HG03095 (cell line): ENCODE measurements around the gene TUT4.
"Not testable (repeated sequence)": the region's sequence is repeated elsewhere in the genome, so short reads cannot be mapped to it uniquely, and the experiment has no call there.

Experiments
- ATAC-seq: cut with Tn5 transposase; IDR thresholded peaks from one replicate; pipeline ENCODE4 v1.9.1; 2021; ENCODE audit warnings: moderate library complexity; ENCODE audit not compliant: unreplicated experiment

TUT4 gene

GRCh38 chr1:52552505-52553361, at the start of gene TUT4:
Gene TUT4 (minus strand): TSS chr1:52553092. CDS start chr1:52526280, 26,812 bp downstream.
- peak; percentile 33 for ATAC-seq

- ATAC-seq = no peak
These were observed 49.3 kb upstream of the TUT4 start, which contains the start of gene GPX7 for GRCh38 chr1:52601991-52602855. Gene GPX7 (plus strand): TSS chr1:52602371. CDS start chr1:52602410, 39 bp downstream.

- no peak for ATAC-seq
These were observed 48.6 kb upstream of the TUT4 start for GRCh38 chr1:52601519-52601918.

GRCh38 chr1:52600533-52601179, 47.8 kb upstream of the TUT4 start:
- no peak for ATAC-seq

- ATAC-seq = no peak
These were observed 46.3 kb upstream of the TUT4 start for GRCh38 chr1:52599236-52599635.

- ATAC-seq = no peak
These were observed 45.8 kb upstream of the TUT4 start for GRCh38 chr1:52598729-52599128.

GRCh38 chr1:52597912-52598311, 45.0 kb upstream of the TUT4 start:
- ATAC-seq = no peak

- ATAC-seq = no peak
These were observed 42.2 kb upstream of the TUT4 start for GRCh38 chr1:52595061-52595460.

- ATAC-seq = no peak
These were observed 40.6 kb upstream of the TUT4 start for GRCh38 chr1:52593495-52593894.

- ATAC-seq = no peak
These were observed 39.9 kb upstream of the TUT4 start for GRCh38 chr1:52592637-52593323.

GRCh38 chr1:52590266-52590665, 37.4 kb upstream of the TUT4 start:
- no peak for ATAC-seq

- no peak for ATAC-seq
These were observed 35.6 kb upstream of the TUT4 start for GRCh38 chr1:52588535-52588934.

GRCh38 chr1:52588027-52588426, 35.1 kb upstream of the TUT4 start:
- ATAC-seq = no peak

- ATAC-seq = no peak
These were observed 32.6 kb upstream of the TUT4 start for GRCh38 chr1:52585474-52585873.

GRCh38 chr1:52582116-52582696, 29.3 kb upstream of the TUT4 start:
- no peak for ATAC-seq

- ATAC-seq = no peak
These were observed 27.4 kb upstream of the TUT4 start for GRCh38 chr1:52580283-52580682.

- no peak for ATAC-seq
These were observed 26.5 kb upstream of the TUT4 start for GRCh38 chr1:52579415-52579814.

- ATAC-seq = not testable (repeated sequence)
These were observed 25.2 kb upstream of the TUT4 start for GRCh38 chr1:52578066-52578465.

- no peak for ATAC-seq
These were observed 23.2 kb upstream of the TUT4 start for GRCh38 chr1:52576074-52576473.

- no peak for ATAC-seq
These were observed 21.7 kb upstream of the TUT4 start for GRCh38 chr1:52574594-52574993.
